ENCODE data around the gene IFNL1. TPM values are rescaled to one million over a fixed set of nuclear protein-coding genes. Genes with fewer than 3 reads are reported as not detected.
"Not testable (repeated sequence)": the region's sequence is repeated elsewhere in the genome, so short reads cannot be mapped to it uniquely, and the experiment has no call there.

IFNL1 gene
- polyA plus RNA-seq, 1 donor, result not detected

- DNase-seq, result no peak
Observed at GRCh38 chr19:39332293-39332692, 36.1 kb downstream of the IFNL1 start.

- not testable (repeated sequence) for DNase-seq
Observed at GRCh38 chr19:39332738-39333137, 36.5 kb downstream of the IFNL1 start.

- no peak for DNase-seq
Observed at GRCh38 chr19:39333507-39333906, 37.3 kb downstream of the IFNL1 start.

GRCh38 chr19:39334444-39334976 lies 38.3 kb downstream of the IFNL1 start:
- no peak for DNase-seq

GRCh38 chr19:39335168-39335548 lies 39.0 kb downstream of the IFNL1 start:
- no peak for DNase-seq

- DNase-seq, result no peak
Observed at GRCh38 chr19:39336483-39336882, 40.3 kb downstream of the IFNL1 start.

GRCh38 chr19:39339674-39340073 lies 43.5 kb downstream of the IFNL1 start:
- no peak for DNase-seq

- not testable (repeated sequence) for DNase-seq
Observed at GRCh38 chr19:39340156-39340555, 43.9 kb downstream of the IFNL1 start.

GRCh38 chr19:39341129-39341718 lies 45.0 kb downstream of the IFNL1 start:
- no peak for DNase-seq

- peak; percentile 98 for DNase-seq
Observed at GRCh38 chr19:39341719-39342604, 45.8 kb downstream of the IFNL1 start, which contains the start of gene SAMD4B. TSS of gene SAMD4B (plus strand) at chr19:39342421. CDS start at chr19:39356894, 14,473 bp downstream.

GRCh38 chr19:39342647-39343305 lies 46.6 kb downstream of the IFNL1 start:
- DNase-seq, result no peak

- no peak for DNase-seq
Observed at GRCh38 chr19:39345956-39346355, 49.7 kb downstream of the IFNL1 start.

GRCh38 chr19:39347332-39348164 lies 51.3 kb downstream of the IFNL1 start:
- DNase-seq, result no peak

Other genes starting within 250 kb of the IFNL1 start
- 0.78 TPM for gene ACP7, start 212.0 kb upstream of the IFNL1 start, polyA plus RNA-seq (ENCODE audit: insufficient read length)
- gene PAK4, start 170.6 kb upstream of the IFNL1 start, polyA plus RNA-seq (ENCODE audit: insufficient read length), result 46.1 TPM
- 1.6 TPM for gene NCCRP1, start 99.4 kb upstream of the IFNL1 start, polyA plus RNA-seq (ENCODE audit: insufficient read length)
- not detected for gene SYCN, start 92.1 kb upstream of the IFNL1 start, polyA plus RNA-seq (ENCODE audit: insufficient read length)
- gene IFNL3, start 51.4 kb upstream of the IFNL1 start, polyA plus RNA-seq (ENCODE audit: insufficient read length), result not detected
- not detected for gene IFNL4, start 47.6 kb upstream of the IFNL1 start, polyA plus RNA-seq (ENCODE audit: insufficient read length)
- gene IFNL2, start 28.0 kb upstream of the IFNL1 start, polyA plus RNA-seq (ENCODE audit: insufficient read length), result not detected
- gene LRFN1, start 24.5 kb downstream of the IFNL1 start, polyA plus RNA-seq (ENCODE audit: insufficient read length), result 1.2 TPM
- gene GMFG, start 39.6 kb downstream of the IFNL1 start, polyA plus RNA-seq (ENCODE audit: insufficient read length), result 21.6 TPM
- 112 TPM for gene SAMD4B, start 46.0 kb downstream of the IFNL1 start, polyA plus RNA-seq (ENCODE audit: insufficient read length)
- gene PAF1, start 94.7 kb downstream of the IFNL1 start, polyA plus RNA-seq (ENCODE audit: insufficient read length), result 69.4 TPM
- gene MED29, start 95.0 kb downstream of the IFNL1 start, polyA plus RNA-seq (ENCODE audit: insufficient read length), result 36.3 TPM
- 31.9 TPM for gene ZFP36, start 110.4 kb downstream of the IFNL1 start, polyA plus RNA-seq (ENCODE audit: insufficient read length)
- gene PLEKHG2, start 116.3 kb downstream of the IFNL1 start, polyA plus RNA-seq (ENCODE audit: insufficient read length), result 118 TPM
- gene RPS16, start 139.5 kb downstream of the IFNL1 start, polyA plus RNA-seq (ENCODE audit: insufficient read length), result 1,072 TPM
- 150 TPM for gene SUPT5H, start 149.2 kb downstream of the IFNL1 start, polyA plus RNA-seq (ENCODE audit: insufficient read length)
- 91.5 TPM for gene TIMM50, start 184.4 kb downstream of the IFNL1 start, polyA plus RNA-seq (ENCODE audit: insufficient read length)
- gene DLL3, start 202.5 kb downstream of the IFNL1 start, polyA plus RNA-seq (ENCODE audit: insufficient read length), result 0.70 TPM
- 10.1 TPM for gene SELENOV, start 218.7 kb downstream of the IFNL1 start, polyA plus RNA-seq (ENCODE audit: insufficient read length)
- 5.8 TPM for gene EID2B, start 236.4 kb downstream of the IFNL1 start, polyA plus RNA-seq (ENCODE audit: insufficient read length)
- gene EID2, start 243.8 kb downstream of the IFNL1 start, polyA plus RNA-seq (ENCODE audit: insufficient read length), result 21.3 TPM